ENCODE measurements around the gene IFT122.
A peak's percentile ranks its signal among the peaks of the same experiment; 100 is the strongest.

The IFT122 gene

DNA sequence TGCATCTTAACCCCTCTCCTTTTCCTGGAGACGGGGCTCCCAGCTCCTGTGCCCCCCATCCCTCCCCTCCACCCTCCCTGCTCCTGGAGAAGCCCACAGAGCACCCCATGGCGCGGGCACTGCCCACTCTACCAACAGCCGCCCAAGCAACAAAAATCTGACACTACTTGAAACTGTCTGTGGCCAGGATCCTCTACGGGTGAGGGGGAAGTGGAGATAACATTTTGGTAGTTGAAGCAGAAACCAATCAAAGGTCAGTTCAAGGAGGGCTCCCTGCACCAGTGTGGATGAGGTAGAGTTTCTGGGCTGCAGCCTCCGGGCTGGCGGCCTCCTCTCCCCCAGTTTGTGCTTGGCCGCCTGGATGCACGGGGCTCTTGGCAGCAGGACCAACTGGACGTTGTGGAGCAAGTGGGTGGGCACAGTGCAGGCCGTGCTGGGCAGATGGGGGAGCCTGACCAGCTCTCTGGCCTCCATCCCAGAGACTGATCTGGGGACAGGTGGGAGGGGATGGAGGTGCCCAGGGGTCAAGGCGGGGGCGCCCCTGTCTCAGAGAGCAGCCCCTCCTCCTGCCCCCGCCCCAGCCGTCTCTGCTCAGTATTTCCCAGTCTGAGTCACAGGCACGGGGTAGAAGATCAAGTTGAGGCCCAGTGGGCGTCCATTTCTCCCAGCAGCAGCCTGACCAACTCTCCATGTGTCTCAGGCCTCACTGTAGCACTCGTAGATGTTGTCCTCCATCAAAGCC is 115.8 kb downstream of the IFT122 start:
- DNase-seq = peak in 1 of 56 donors; percentile 21

DNA sequence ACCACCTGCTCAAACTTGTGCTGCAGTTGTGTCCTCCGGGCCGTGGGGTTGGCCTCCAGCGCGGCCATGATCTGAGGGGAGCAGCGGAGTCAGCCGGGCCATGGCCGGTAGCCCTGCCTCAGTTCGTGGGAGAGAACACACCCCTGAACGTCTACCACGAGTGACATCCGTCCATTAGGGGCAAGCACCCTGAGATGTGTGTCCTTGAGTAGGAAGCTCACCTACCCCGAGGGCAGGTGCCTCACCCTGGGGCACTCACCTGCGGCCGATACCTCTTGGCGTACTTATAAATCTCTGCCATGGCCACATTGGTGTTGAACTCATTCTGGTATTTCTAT is 116.3 kb downstream of the IFT122 start:
- DNase-seq = no peak

DNA sequence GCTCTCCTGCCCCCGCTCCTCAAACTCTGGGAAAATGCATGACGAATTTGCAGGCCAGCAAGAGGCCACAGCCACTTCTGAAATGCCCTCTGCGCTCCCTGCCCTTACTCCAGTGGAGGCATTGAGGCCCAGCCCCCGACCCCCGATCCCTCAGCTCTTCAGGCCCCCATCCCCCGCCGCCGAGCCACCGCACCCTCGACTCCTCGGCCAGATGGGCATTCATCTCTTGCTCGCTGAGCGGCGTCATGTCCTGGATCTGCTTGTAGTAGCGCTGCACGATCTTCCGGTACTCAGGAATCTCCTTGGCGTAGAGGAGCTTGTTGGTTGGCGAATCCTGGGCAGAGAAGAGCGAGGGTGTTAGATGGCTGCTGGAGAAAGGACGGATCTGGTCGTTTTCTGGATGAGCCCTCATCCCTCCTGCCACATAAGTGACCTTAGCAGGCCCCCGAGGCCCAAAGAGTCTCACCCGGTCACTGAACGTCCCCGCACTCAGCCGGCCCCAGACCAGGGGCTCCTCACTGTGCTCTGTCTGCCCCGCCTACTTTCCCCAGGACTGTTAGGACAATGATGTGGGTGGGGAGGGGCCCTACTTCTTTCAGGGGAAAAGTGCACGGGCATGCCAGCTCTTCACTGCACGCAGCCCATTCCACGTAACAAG is 117.0 kb downstream of the IFT122 start:
- no peak for DNase-seq

DNA sequence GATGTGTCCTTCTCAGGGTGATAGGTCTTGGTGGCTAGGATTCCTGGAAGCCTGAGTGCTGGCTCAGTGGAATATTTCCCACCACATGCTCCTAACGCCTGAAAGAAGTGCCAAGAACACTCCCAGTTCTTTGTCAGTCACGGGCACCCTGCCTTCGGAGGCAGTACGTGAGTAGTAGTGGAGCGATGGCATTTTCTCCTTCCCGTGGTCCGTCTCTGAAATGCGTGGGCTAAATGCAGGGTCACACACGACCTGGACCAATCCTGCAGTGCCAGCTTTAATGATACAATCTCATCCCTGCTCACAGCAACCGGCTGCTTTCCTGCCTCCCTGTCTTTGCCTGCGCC is 117.5 kb downstream of the IFT122 start:
- peak in 3 of 56 donors; percentile 10 to 29 (median 16) for DNase-seq

DNA sequence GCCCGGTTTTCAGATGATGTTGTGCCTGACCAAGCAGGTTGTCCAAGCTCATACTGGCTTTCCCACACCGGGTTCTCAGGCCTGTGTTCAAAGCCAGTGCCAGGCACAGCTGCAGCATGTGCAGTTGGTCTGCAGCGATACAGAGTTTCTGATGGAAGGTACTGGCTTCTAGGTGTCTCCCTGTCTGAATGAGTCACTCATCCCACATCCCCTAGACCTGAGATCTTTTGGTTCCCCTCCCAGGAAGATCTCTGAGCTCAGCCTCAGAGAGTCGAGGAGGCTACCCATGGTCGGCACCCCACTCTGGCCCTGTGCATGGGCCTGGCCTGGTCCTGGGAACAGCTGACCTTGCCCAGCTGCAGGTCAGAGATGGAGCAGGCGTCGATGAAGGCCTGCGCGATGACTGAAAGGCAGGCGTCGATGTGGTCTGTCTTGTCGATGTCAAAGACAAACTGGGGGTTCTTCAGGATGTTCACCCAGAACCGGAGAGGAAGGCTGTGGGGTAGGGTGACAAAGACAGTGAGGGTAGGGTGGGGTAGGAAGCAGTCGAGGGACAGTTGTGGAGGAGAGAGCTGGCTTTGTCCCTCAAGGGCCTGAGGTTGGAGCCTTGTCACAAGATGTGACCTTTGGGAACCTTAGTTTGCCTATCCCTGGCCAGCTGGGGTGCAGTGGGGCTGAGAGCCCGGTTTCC is 118.2 kb downstream of the IFT122 start:
- no peak for DNase-seq

DNA sequence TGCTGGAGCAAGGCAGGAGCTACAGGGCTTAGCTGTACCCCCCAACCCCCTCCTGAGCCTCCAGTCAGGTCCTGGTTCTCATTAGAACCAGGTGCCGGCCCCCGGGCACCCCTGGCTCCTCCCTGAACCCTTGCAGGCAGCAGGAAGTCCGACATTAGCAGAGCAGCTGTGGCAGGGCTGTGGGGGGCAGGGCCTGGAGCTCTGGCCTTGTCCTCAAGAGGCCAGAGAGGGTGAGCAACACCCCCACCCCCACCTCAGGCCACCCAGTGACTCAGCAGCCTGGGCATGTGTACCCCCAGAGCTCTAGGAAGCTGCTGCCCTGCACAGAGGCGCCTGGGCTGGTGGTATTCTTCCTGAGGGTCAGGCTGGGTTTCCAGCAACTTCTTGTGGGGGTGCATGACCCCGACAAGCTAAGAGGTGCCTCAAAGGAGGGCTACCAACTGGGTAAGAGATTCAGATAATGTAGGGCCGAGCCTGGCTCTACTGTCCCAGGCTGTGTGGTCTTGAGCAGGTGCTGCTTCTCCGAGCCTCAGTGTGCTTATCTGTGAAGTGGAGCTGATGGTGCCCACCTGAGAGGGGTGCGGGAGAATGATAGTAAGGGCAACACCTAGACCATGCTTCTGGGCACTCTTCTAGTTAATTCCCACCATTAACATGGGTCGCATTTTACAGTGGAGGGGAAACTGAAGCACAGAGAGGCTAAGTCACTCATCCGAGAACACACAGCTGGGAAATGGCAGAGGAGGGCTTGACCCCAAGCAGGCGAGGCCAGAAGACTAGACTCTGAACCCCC is 118.9 kb downstream of the IFT122 start:
- DNase-seq = no peak

DNA sequence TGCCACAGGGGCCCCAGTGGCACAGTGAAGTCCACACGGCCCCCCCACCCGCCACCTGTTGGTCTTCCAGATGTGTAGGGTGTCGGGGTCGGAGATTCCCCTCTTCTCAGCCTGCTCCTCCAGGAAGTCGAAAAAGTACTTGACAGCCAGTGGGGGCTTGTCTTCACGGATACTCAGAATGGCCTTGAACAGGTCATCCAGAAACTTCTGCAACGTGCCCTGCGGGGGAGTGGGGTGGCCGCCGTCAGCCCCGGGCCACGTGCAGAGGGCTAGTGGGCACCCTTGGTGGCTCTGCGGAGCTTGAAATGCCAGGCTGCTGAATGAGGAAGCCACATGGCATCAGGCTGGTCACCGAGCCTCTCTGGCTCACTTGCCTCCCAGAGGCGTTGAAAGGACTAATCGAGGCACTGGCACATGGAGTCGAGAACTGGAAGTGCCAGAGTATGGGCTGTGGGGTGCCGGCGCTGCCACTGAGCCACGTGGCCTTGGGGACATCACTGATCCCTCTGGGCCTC is 119.6 kb downstream of the IFT122 start:
- DNase-seq = no peak

DNA sequence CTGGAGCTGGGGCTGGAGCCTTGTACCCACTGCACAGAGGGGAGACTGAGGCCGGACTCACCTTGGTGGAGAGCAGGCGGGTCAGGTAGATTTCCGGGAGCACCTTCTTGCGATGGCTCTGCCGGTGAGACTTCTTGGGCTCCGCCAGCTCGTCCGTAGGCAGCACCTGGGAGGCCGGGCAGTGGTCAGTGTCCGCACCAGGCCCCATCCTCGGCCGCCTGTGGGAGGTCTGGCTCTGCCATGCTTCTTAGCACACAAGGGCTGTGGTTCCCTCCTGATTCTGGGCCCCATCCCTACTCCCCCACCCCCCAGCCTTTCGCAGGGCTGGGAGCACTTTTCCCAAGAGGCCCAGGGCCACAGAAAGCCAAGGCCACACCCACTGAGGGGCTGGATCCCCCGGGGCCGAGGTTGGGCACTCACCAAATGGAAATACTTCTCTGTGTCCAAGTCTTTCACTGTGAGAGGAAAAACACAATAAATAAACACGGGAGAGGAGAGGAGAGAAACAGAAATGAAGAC is 120.3 kb downstream of the IFT122 start:
- no peak for DNase-seq

DNA sequence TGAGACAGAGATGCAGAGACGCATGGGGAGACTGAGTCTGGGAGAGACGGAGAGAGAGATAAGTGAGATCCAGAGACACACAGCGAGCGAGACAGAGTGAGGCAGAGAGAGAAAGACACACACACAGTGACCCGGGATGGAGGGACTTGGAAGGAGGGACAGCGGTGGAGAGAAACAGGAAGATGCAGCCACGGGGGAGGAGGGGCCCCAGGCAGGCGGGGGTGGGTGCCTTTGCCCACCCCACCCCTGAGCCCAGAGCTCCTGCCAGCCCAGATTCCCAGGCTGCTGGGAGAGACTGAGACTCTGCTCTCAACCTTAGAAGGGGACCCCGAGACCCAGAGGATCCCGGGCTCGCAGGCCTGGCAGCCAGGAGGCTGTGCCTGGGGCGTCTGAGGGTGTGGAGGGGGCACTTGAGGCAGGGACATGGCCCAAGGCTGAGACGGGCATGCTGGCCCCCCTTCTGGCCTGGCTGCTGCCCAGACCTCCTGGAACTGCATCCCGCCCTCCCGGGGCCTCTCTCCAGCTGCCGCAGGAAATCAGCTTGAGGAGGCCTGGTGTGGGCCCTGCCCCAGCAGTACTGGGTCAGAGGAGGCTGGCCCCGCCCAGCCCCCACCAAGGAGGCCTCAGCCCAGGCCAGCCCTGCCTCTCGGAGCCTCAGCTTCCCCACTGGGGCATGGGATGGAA is 121.0 kb downstream of the IFT122 start:
- DNase-seq = peak in 27 of 56 donors; percentile 13 to 60 (median 28)

DNA sequence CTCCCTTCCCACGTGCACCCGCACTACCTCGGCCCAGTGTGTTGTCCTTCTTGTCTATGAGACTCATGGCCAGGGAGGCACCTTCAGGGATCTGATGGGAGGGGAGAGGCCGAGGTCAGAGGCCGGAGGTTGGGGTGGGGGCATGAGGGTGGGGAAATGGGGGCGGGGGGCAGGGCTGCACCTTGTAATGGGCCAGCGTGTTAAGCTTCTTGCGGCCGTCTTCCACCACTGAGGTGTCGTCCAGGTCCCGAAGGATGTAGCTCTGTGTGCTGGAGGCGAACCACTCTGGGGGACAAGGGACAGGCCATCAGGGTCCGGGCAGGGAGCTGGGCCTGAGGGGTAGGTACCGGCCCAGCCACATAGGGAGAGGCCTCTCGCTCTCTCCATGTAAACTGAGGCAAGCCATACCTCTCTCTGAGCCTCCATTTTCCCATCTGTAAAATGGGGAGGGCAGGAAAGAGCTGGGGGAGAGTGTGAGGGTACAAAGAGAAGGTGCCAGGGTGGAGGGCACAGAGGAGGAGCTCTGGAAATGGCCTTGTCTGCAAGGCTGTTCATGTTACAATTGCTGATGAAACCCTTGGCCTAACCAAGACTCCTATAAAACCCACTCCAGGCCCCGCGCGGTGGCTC is 121.7 kb downstream of the IFT122 start:
- DNase-seq = no peak

DNA sequence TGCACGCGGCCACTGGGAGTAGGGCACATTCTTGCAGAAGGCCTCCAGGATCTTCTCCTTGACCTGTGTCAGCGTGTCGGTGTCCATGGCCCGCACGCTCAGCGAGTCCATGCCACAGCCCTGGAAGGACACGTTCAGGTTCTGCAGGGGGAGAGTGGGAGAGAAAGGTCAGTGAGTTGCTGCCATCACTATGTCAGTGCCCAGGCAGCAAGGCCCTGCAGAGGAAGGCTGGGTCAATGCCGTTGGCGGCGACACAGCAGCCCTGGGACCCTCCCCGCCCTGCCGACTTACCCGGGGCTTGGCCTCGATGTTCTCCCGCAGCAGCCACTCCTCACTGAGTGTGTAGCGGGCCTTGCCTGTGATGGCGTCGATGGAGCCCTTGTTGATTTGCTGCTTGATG is 122.8 kb downstream of the IFT122 start:
- no peak for DNase-seq

DNA sequence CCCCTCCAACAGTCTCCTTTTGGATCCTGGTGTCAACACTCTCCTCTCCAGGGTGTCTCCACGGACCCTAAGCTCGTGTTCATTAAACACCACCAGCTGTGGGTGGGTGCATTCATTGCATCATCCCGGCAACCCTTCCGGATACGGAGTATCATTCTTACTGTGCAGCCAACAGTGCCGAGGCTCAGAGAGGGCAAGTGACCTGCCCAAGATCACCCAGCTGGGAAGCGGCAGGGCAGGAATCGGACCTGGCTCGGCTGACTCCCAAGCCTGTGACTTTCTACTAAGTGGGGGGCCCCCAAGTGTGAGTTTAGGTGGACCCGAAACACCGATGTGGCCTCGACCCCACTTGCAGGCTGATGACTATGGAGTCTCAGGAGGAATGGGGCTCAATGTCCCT is 123.3 kb downstream of the IFT122 start:
- no peak for DNase-seq

DNA sequence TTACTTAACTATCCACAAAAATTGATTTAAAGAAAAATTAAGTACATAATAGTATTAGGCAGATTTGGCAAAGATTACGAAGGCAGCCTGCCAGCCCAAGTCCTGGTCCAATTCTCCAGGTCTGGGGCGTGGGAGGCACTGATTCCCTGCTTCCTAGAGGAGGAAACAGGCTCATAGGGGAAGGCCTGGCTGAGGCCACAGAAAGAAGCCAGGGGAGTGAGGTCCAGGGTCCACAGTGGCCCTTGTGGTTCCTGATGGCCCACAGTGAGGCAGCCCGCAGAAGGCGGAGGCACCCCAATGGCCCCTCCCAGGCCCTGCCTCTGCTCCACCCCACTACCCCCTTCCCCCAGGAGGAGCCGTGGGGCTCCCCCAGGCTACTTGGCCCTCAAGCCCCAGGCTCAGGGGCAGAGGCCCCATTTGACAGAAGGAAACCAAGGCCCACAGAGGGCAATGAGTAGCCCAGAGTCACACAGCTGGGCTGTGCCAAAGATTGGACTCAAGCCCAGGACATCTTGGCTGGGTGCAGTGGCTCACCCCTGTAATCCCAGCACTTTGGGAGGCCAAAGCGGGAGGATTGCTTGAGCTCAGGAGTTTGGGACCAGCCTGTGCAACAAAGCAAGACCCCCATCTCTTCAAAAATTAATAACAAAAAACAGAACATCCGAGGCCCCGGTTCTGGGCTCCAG is 124.0 kb downstream of the IFT122 start:
- DNase-seq = no peak

DNA sequence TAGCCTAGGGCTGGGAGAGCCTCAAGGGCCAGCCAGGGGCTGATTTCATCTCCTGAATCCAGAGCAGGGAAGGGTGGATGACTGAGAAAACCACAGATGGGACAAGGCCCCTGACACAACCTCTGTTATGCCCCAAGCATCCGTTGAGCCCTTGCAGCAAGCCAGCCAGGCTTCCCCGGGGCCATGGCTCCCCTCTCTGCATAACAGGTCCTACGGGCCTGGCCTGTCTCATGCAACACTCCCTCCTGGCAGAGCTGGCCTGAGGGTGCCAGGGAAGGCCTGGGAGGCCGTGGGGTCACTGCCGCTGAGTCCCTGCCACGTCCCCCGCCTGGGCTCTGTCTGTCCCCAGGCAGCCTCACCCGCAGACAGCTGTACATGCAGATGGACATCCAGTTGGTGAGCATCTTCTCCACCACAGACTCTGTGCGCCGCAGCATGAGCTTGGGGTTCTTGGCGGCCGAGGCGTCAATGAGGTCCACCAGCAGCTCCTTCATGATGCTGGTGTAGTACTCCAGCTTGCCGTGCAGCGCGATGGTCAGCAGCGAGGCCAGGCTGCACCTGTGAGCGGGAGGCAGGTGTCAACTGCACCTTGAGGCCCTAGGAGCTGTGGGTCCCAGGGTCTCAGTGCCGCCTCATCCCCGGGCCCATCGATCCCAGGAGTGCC is 125.1 kb downstream of the IFT122 start:
- no peak for DNase-seq

DNA sequence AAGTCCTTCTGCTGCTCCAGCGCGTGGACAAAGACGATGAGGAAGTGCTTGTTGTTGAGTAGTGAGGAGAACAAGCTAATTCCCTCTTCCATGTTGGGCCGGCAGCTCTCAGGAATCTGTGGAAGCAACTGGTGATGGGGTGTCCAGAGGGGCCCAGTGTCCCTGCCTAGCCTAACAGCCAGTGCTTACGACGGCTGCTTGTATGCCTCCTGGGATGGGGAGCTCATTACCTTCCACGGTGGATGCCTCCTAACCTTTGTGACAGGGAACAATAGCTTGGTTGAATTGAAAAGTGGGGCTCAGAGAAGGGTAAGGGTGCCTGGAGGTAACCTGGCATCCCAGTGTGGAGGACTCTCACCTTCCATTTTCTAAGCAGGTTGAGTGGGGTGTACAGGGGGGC is 125.9 kb downstream of the IFT122 start:
- no peak for DNase-seq

DNA sequence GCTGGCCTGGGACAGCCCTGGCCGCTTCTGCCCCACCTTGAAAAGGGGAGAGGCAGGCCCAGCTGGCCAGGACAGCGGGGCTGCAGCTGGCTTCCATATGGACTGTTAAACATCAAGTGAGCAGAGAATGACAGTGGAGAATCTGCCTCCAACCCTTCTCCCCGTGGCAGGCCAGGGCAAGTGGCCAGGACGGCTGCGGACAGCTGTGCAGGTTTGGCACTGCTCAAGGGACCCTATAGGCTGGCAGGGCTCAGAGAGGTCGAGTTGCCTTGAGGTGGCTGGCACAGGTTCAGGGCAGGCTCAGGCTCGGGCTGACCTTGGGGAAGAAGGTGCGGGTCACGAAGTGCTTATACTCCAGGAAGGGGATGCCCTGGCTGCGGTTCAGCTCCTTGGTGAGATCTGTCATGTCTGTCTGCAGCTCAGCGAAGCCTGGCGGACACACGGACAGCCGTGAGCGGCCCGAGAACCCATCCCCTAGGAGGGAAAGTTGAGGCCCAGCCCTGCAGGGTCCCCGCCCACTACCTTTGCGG is 127.2 kb downstream of the IFT122 start:
- no peak for DNase-seq

DNA sequence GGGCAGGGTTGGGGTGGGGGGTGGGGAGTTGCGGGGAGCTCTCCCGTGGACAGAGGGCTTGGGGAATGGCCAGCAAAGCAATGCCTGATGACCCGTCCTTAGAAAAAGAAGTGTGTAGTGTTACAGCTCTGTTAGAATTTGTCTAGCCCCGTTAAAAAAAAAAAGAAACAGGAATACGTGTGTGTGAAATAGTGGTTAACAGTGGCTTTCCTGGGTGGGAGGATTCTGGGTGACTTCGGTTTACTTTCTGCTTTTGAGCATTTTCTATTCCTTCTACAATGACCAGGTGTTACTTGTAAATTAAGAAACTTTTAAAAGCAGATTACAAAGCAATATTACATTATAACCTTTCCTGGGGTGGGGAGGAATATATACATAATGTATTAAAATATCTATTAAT is 127.9 kb downstream of the IFT122 start:
- no peak for DNase-seq

DNA sequence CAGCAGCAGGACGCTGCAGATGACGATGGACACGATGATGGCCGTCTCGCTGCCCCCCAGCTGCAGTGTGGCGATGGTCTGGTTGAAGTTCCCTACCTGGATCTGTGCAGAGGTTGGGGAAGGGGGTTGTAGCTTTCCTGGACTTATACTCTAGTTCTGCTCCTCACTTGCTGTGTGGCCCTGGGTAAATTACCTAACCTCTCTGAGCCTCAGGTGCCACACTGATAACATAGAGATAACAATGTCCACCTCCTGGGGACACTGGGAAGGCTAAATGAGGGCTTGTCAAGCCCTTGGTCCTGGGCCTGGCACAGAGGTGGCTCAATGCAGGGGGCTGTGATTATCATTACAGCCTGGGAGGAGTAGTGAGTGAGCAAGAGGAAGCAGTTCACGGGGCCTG is 129.8 kb downstream of the IFT122 start:
- no peak for DNase-seq

Measured in amygdala (tissue), 56 donors.